Measurements from ENCODE around the gene THSD7B.

- TF ChIP-seq CTCF (conservative IDR thresholded peaks at IDR 0.05; ENCODE audit: low read depth, low read length) (no peak), EZH2 (IDR thresholded peaks at IDR 0.05; ENCODE audit: low read length, unreplicated experiment) (no peak), EZH2phosphoT487 (IDR thresholded peaks at IDR 0.05; ENCODE audit: borderline replicate concordance, low read length) (no peak)
These were observed 244.6 kb downstream of the THSD7B start for GRCh38 chr2:137009953-137010352.

All from PC-3 (cell line).